Measurements from ENCODE around the gene MYO1D. TPM values are rescaled to one million over a fixed set of nuclear protein-coding genes. Genes with fewer than 3 reads are reported as not detected.

MYO1D gene
- total RNA-seq, 1 experiment from 2014 or later: 29.9 TPM

- no peak overlapping the region for H3K27ac Mint-ChIP-seq
- H3K27me3 Mint-ChIP-seq (ENCODE audit: low read depth): no peaks in the 10 kb centered on the region
- TF ChIP-seq FOXJ3 (CRISPR knock-in tag; IDR thresholded peaks at IDR 0.05; ENCODE audit: borderline replicate concordance) (no peak), USF2 (CRISPR knock-in tag; IDR thresholded peaks at IDR 0.05) (no peak), ZBTB43 (CRISPR knock-in tag; IDR thresholded peaks at IDR 0.05) (no peak), PRDM15 (CRISPR knock-in tag; IDR thresholded peaks at IDR 0.05) (no peak), ELF4 (CRISPR knock-in tag; IDR thresholded peaks at IDR 0.05; ENCODE audit: low read depth) (no peak), ESRRA (CRISPR knock-in tag; IDR thresholded peaks at IDR 0.05; ENCODE audit: borderline replicate concordance) (no peak), ZNF121 (CRISPR knock-in tag; IDR thresholded peaks at IDR 0.05) (no peak), ZNF416 (CRISPR knock-in tag; IDR thresholded peaks at IDR 0.05) (no peak), NR2C2 (CRISPR knock-in tag; IDR thresholded peaks at IDR 0.05) (no peak), KAT7 (CRISPR knock-in tag; IDR thresholded peaks at IDR 0.05; ENCODE audit: borderline replicate concordance) (no peak), SMAD4 (CRISPR knock-in tag; IDR thresholded peaks at IDR 0.05) (no peak), IRF2 (CRISPR knock-in tag; IDR thresholded peaks at IDR 0.05; ENCODE audit: borderline replicate concordance, low read depth) (no peak), ZNF671 (CRISPR knock-in tag; IDR thresholded peaks at IDR 0.05) (no peak)
- TF ChIP-seq, protein P1, sequence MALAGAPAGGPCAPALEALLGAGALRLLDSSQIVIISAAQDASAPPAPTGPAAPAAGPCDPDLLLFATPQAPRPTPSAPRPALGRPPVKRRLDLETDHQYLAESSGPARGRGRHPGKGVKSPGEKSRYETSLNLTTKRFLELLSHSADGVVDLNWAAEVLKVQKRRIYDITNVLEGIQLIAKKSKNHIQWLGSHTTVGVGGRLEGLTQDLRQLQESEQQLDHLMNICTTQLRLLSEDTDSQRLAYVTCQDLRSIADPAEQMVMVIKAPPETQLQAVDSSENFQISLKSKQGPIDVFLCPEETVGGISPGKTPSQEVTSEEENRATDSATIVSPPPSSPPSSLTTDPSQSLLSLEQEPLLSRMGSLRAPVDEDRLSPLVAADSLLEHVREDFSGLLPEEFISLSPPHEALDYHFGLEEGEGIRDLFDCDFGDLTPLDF (CRISPR knock-in tag; IDR thresholded peaks at IDR 0.05): no peak
- TF ChIP-seq, protein P2, sequence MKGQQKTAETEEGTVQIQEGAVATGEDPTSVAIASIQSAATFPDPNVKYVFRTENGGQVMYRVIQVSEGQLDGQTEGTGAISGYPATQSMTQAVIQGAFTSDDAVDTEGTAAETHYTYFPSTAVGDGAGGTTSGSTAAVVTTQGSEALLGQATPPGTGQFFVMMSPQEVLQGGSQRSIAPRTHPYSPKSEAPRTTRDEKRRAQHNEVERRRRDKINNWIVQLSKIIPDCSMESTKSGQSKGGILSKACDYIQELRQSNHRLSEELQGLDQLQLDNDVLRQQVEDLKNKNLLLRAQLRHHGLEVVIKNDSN (CRISPR knock-in tag; IDR thresholded peaks at IDR 0.05): no peak
- ChIA-PET CTCF (interaction anchor here (0.8 kb wide), 1 partner anchor 150 kb away, joined by 3 read pairs; no protein-coding TSS in a partner anchor), POLR2A (no interaction called here)
- DNase-seq (ENCODE audit: low spot score): no peak
- ATAC-seq: no peak
- H3K9me3 Mint-ChIP-seq: no peaks in the 10 kb centered on the region
- peaks cover 5% of the 10 kb centered on the region for H3K4me1 Mint-ChIP-seq
- peaks cover 6% of the 10 kb centered on the region for H3K36me3 Mint-ChIP-seq
- no peak overlapping the region for H3K4me3 Mint-ChIP-seq
Observed at GRCh38 chr17:32759476-32759875, 117.4 kb downstream of the MYO1D start.

DNA sequence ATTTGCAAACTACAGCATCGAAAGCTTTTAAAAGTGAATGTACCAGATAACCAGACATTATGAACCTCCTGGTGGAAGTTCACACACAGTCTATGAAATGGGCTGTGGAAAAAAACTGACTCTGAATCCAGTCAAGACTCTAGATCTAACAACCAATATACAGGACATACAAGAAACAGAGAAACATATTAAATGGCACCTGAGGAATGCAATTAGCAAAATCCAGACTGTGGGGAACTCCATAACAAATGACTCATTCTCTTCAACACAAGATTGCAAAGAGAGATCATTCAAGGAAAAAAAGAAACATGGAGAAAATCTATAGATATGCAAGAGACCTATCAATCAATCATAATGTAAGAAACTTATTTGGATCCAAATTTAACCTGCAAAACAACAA, 119.0 kb downstream of the MYO1D start:
- Mint-ChIP-seq H3K4me1 (peaks cover 5% of the 10 kb centered on the region), H3K36me3 (peaks cover under 1% of the 10 kb centered on the region; the same call in 1 of the 2 replicates), H3K27me3 (ENCODE audit: low read depth) (no peaks in the 10 kb centered on the region), H3K4me3 (no peak overlapping the region), H3K27ac (no peak overlapping the region), H3K9me3 (peaks cover under 1% of the 10 kb centered on the region)
- ChIA-PET CTCF (interaction anchor here (0.8 to 1.6 kb wide), 3 partner anchors 12 to 119 kb away, joined by 3 to 4 read pairs (median 3); partner anchors contain the start of gene MYO1D), POLR2A (no interaction called here)
- no peak for DNase-seq (ENCODE audit: low spot score)
- no peak for ATAC-seq
- TF ChIP-seq SP1 (CRISPR knock-in tag; conservative IDR thresholded peaks at IDR 0.05): no peak
- TF ChIP-seq JAZF1 (CRISPR knock-in tag; IDR thresholded peaks at IDR 0.05): no peak
- no peak for TF ChIP-seq CREM (CRISPR knock-in tag; IDR thresholded peaks at IDR 0.05)
- no peak for TF ChIP-seq TEAD4 (CRISPR knock-in tag; IDR thresholded peaks at IDR 0.05)
- TF ChIP-seq NFATC4 (CRISPR knock-in tag; IDR thresholded peaks at IDR 0.05): no peak
- TF ChIP-seq HMGA2 (CRISPR knock-in tag; IDR thresholded peaks at IDR 0.05): no peak
- TF ChIP-seq IRF2 (CRISPR knock-in tag; IDR thresholded peaks at IDR 0.05; ENCODE audit: borderline replicate concordance, low read depth): no peak
- TF ChIP-seq ATF1 (CRISPR knock-in tag; IDR thresholded peaks at IDR 0.05): no peak
- no peak for TF ChIP-seq NFE2L1 (CRISPR knock-in tag; IDR thresholded peaks at IDR 0.05)
- TF ChIP-seq ZNF416 (CRISPR knock-in tag; IDR thresholded peaks at IDR 0.05): no peak
- TF ChIP-seq ELF4 (CRISPR knock-in tag; IDR thresholded peaks at IDR 0.05; ENCODE audit: low read depth): no peak
- TF ChIP-seq CREB1 (CRISPR knock-in tag; IDR thresholded peaks at IDR 0.05): no peak
- TF ChIP-seq ZNF138 (CRISPR knock-in tag; conservative IDR thresholded peaks at IDR 0.05): no peak
- TF ChIP-seq GABPB1 (CRISPR knock-in tag; IDR thresholded peaks at IDR 0.05): no peak
- no peak for TF ChIP-seq STAT6 (CRISPR knock-in tag; conservative IDR thresholded peaks at IDR 0.05; ENCODE audit: low read depth)
- TF ChIP-seq ZBTB21 (CRISPR knock-in tag; IDR thresholded peaks at IDR 0.05; ENCODE audit: borderline replicate concordance): no peak
